Vagina (tissue), 2 donors: ENCODE data around the gene ZNF107.
"Not testable (repeated sequence)": the region's sequence is repeated elsewhere in the genome, so short reads cannot be mapped to it uniquely, and the experiment has no call there.

Experiments
- POLR2A ChIP-seq, 2 donors: fragments of 450-650 bp; IDR thresholded peaks; one replicate each; pipeline ENCODE4 v1.6.1; 2017; ENCODE audit warnings: antibody characterized with exemption in 2 of 2, mild to moderate bottlenecking in 2 of 2, moderate library complexity in 2 of 2
- TF ChIP-seq, protein P1 (sequence below), 3 experiments: fragments of 450-650 bp in 2 of 3; fragments of 200-600 bp in 1 of 3; sonication (generic) in 1 of 3; IDR thresholded peaks; one replicate each; pipeline ENCODE4 v1.5.1; 2017 to 2019; ENCODE audit warnings: antibody characterized with exemption in 3 of 3, mild to moderate bottlenecking in 2 of 3, moderate library complexity in 2 of 3

DNA sequence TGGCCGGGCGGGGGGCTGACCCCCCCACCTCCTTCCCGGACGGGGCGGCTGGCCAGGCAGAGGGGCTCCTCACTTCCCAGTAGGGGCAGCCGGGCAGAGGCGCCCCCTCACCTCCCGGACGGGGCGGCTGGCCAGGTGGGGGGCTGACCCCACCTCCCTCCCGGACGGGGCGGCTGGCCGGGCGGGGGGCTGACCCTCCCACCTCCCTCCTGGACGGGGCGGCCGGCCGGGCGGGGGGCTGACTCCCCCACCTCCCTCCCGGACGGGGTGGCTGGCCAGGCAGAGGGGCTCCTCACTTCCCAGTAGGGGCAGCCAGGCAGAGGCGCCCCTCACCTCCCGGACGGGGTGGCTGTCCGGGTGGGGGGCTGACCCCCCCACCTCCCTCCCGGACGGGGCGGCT lies 72.5 kb downstream of the ZNF107 start:
- TF ChIP-seq, protein P1, sequence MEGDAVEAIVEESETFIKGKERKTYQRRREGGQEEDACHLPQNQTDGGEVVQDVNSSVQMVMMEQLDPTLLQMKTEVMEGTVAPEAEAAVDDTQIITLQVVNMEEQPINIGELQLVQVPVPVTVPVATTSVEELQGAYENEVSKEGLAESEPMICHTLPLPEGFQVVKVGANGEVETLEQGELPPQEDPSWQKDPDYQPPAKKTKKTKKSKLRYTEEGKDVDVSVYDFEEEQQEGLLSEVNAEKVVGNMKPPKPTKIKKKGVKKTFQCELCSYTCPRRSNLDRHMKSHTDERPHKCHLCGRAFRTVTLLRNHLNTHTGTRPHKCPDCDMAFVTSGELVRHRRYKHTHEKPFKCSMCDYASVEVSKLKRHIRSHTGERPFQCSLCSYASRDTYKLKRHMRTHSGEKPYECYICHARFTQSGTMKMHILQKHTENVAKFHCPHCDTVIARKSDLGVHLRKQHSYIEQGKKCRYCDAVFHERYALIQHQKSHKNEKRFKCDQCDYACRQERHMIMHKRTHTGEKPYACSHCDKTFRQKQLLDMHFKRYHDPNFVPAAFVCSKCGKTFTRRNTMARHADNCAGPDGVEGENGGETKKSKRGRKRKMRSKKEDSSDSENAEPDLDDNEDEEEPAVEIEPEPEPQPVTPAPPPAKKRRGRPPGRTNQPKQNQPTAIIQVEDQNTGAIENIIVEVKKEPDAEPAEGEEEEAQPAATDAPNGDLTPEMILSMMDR (IDR thresholded peaks at IDR 0.05): not testable (repeated sequence)
- TF ChIP-seq POLR2A (IDR thresholded peaks at IDR 0.05): not testable (repeated sequence)
